H1 (cell line): ENCODE measurements around the gene SUMF1. TPM values are rescaled to one million over a fixed set of nuclear protein-coding genes. Genes with fewer than 3 reads are reported as not detected.
A peak's percentile ranks its signal among the peaks of the same experiment; 100 is the strongest.

Experiments
- EP300 ChIP-seq, 2 experiments: IDR thresholded peaks; 1 replicate in 1 of 2; 2 replicates in 1 of 2; pipeline ENCODE4 v1.6.1; 2011 to 2012; ENCODE audit warnings: low read depth in 2 of 2, low read length in 2 of 2, mild to moderate bottlenecking in 2 of 2, borderline replicate concordance in 1 of 2, inconsistent platforms in 1 of 2, moderate library complexity in 1 of 2
- JUN ChIP-seq: IDR thresholded peaks from 2 replicates; pipeline ENCODE4 v1.6.1; 2011; ENCODE audit warnings: low read depth, mild to moderate bottlenecking, improper control_type of control experiment, low read length
- MAX ChIP-seq: IDR thresholded peaks from 2 replicates; pipeline ENCODE4 v1.6.1; 2012; ENCODE audit warnings: inconsistent platforms
- RAD21 ChIP-seq, 2 experiments: IDR thresholded peaks in 1 of 2; conservative IDR thresholded peaks in 1 of 2; 2 replicates each; pipeline ENCODE4 v1.6.1; 2011; ENCODE audit warnings: low read depth in 2 of 2, low read length in 2 of 2, improper control_type of control experiment in 1 of 2, inconsistent platforms in 1 of 2, mild to moderate bottlenecking in 1 of 2, moderate library complexity in 1 of 2
- SRF ChIP-seq: IDR thresholded peaks from 2 replicates; pipeline ENCODE4 v1.6.1; 2011; ENCODE audit warnings: mild to moderate bottlenecking, low read depth, low read length, moderate library complexity
- polyA plus RNA-seq, 7 experiments: library from polyadenylated mRNA; depleted of rRNA in 3 of 7; stranded (reverse) in 5 of 7; unstranded in 2 of 7; fragments of >200 nt in 5 of 7; fragments of 200-250 nt in 2 of 7; gene quantifications; 1 replicate in 5 of 7; 2 replicates in 1 of 7; 4 replicates in 1 of 7; pipeline versions ENCODE4 v1.2.1 to v1.2.3, GENCODE V29; 2011 to 2013; ENCODE audit warnings: missing spikeins in 2 of 7, mixed read lengths in 2 of 7
- total RNA-seq: library from RNA; stranded (reverse); fragmentation: NEBNext Ultra II Directional; extraction: Animal tissue kit (Norgen Biotek cat#: 25700); gene quantifications from 2 replicates; pipeline ENCODE4 v1.2.1, GENCODE V29; 2021
- TF ChIP-seq, protein P1 (sequence below), 3 experiments: IDR thresholded peaks; 1 replicate in 2 of 3; 2 replicates in 1 of 3; pipeline versions ENCODE4 v1.5.1 to v1.6.1; 2011; ENCODE audit warnings: low read length in 3 of 3, mild to moderate bottlenecking in 3 of 3, inconsistent platforms in 2 of 3, low read depth in 1 of 3, moderate library complexity in 1 of 3; ENCODE audit not compliant: insufficient read depth in 1 of 3; ENCODE audit errors: control extremely low read depth in 1 of 3

The SUMF1 gene
- total and polyA plus RNA-seq, 2 of the 8 experiments (the other 6 are each of a cell fraction or from before 2014, with no cell fraction given): 12.5 to 15.0 TPM

GRCh38 chr3:4334548-4334947 lies 132.5 kb downstream of the SUMF1 start (continued):
- TF ChIP-seq, protein P1, sequence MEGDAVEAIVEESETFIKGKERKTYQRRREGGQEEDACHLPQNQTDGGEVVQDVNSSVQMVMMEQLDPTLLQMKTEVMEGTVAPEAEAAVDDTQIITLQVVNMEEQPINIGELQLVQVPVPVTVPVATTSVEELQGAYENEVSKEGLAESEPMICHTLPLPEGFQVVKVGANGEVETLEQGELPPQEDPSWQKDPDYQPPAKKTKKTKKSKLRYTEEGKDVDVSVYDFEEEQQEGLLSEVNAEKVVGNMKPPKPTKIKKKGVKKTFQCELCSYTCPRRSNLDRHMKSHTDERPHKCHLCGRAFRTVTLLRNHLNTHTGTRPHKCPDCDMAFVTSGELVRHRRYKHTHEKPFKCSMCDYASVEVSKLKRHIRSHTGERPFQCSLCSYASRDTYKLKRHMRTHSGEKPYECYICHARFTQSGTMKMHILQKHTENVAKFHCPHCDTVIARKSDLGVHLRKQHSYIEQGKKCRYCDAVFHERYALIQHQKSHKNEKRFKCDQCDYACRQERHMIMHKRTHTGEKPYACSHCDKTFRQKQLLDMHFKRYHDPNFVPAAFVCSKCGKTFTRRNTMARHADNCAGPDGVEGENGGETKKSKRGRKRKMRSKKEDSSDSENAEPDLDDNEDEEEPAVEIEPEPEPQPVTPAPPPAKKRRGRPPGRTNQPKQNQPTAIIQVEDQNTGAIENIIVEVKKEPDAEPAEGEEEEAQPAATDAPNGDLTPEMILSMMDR (IDR thresholded peaks at IDR 0.05; ENCODE audit: control extremely low read depth in 1 of 3, insufficient read depth in 1 of 3, low read depth in 1 of 3, low read length in 3 of 3): peak in 2 of 3 experiments; percentile 30 to 48; a peak in 3 of 4 replicates
- TF ChIP-seq EP300 (IDR thresholded peaks at IDR 0.05; ENCODE audit: borderline replicate concordance in 1 of 2, low read depth in 2 of 2, low read length in 2 of 2) (no peak), RAD21 (IDR thresholded peaks at IDR 0.05 in 1 of 2, conservative IDR thresholded peaks at IDR 0.05 in 1 of 2; ENCODE audit: low read depth in 2 of 2, low read length in 2 of 2) (peak; percentile 26 to 40; a peak in 3 of 4 replicates), MAX (no peak), SRF (no peak), JUN (no peak)
- TF ChIP-seq, all 59 proteins: peak for 2
